CD4-positive, alpha-beta T cell (primary cell): Measurements from ENCODE around the gene SUGT1. TPM values are rescaled to one million over a fixed set of nuclear protein-coding genes. Genes with fewer than 3 reads are reported as not detected.
A peak's percentile ranks its signal among the peaks of the same experiment; 100 is the strongest.

ENCODE experiments used
- ATAC-seq: fragments of 200-7000 bp; cut with Tn5 transposase; one replicate; pipeline ENCODE4 v1.10.0; 2022; ENCODE audit warnings: mild to moderate bottlenecking; ENCODE audit not compliant: poor library complexity
- CTCF ChIA-PET: fragments of 350-600 bp; sonication (Branson Sonifier 250); formaldehyde crosslinking; loops from one replicate; lab custom pipeline; 2021; ENCODE audit warnings: antibody characterized with exemption, inconsistent platforms; lab: Charles Lee
- POLR2A ChIA-PET: fragments of 350-600 bp; sonication (Branson Sonifier 250); formaldehyde crosslinking; loops from one replicate; lab custom pipeline; 2021; ENCODE audit warnings: antibody characterized with exemption, inconsistent platforms; lab: Charles Lee
- DNase-seq, 14 experiments: peaks; one replicate each; pipeline ENCODE4 v3.0.0-alpha.2; 2013 to 2020; ENCODE audit warnings: mixed read lengths in 2 of 14
- H3K27ac ChIP-seq, 2 donors: one replicate each; pipeline versions ENCODE4 v1.5.1 to v1.7.0; 2013; ENCODE audit warnings: low read length in 2 of 2, low read depth in 1 of 2, mild to moderate bottlenecking in 1 of 2
- H3K27me3 ChIP-seq, 2 experiments: 1 replicate in 1 of 2; 2 replicates in 1 of 2; pipeline versions ENCODE4 v1.6.1 to v1.7.0; 2013; ENCODE audit warnings: low read length in 2 of 2, control low read depth in 1 of 2, mild to moderate bottlenecking in 1 of 2, moderate library complexity in 1 of 2; ENCODE audit not compliant: insufficient read depth in 2 of 2, control insufficient read depth in 1 of 2
- H3K36me3 ChIP-seq: one replicate; pipeline ENCODE4 v1.6.1; 2013; ENCODE audit warnings: low read length, control low read depth; ENCODE audit not compliant: insufficient read depth
- H3K4me1 ChIP-seq: one replicate; pipeline ENCODE4 v1.6.1; 2013; ENCODE audit warnings: low read length, control low read depth; ENCODE audit not compliant: insufficient read depth
- H3K4me3 ChIP-seq: one replicate; pipeline ENCODE4 v1.5.1; 2013; ENCODE audit warnings: mild to moderate bottlenecking, low read length, moderate library complexity
- H3K9me3 ChIP-seq, 2 experiments: 1 replicate in 1 of 2; 2 replicates in 1 of 2; pipeline versions ENCODE4 v1.6.1 to v1.7.0; 2013; ENCODE audit warnings: low read length in 2 of 2, mild to moderate bottlenecking in 2 of 2, control low read depth in 1 of 2, moderate library complexity in 1 of 2; ENCODE audit not compliant: control insufficient read depth in 1 of 2, insufficient read depth in 1 of 2
- H3K27ac Mint-ChIP-seq: one replicate; pipeline ENCODE4 v1.8.0; 2020; ENCODE audit warnings: mixed read lengths
- H3K27me3 Mint-ChIP-seq: one replicate; pipeline ENCODE4 v1.8.0; 2021; ENCODE audit warnings: mixed read lengths
- H3K36me3 Mint-ChIP-seq: one replicate; pipeline ENCODE4 v1.8.0; 2021; ENCODE audit warnings: low read depth, mixed read lengths
- H3K4me1 Mint-ChIP-seq: one replicate; pipeline ENCODE4 v1.8.0; 2021; ENCODE audit warnings: low read depth, mixed read lengths
- H3K4me3 Mint-ChIP-seq: one replicate; pipeline ENCODE4 v1.8.0; 2020; ENCODE audit warnings: mild to moderate bottlenecking, mixed read lengths
- H3K9me3 Mint-ChIP-seq: one replicate; pipeline ENCODE4 v1.8.0; 2020; ENCODE audit warnings: mixed read lengths
- intact Hi-C, 2 experiments: fragments of 100-400 bp; cut with DNase I in 1 of 2; cut with micrococcal nuclease in 1 of 2; formaldehyde crosslinking; loops; one replicate each; pipeline versions ENCODE4 v1.15.1 to v1.9.0; 2023 to 2025; cut with DNase I, micrococcal nuclease
- total RNA-seq, 174 experiments: library from RNA in 2 of 174; stranded (reverse) in 2 of 174; gene quantifications; one replicate each; pipeline ENCODE4 v1.2.3 and lab custom pipeline; 2021 to 2026
- TF ChIP-seq, protein P1 (sequence below): fragments of 200-600 bp; IDR thresholded peaks from one replicate; pipeline ENCODE4 v1.8.0; 2022; ENCODE audit warnings: antibody characterized with exemption, mild to moderate bottlenecking

The SUGT1 gene
- total RNA-seq, 2 experiments from 2014 or later, result 18.5 to 20.1 TPM

DNA sequence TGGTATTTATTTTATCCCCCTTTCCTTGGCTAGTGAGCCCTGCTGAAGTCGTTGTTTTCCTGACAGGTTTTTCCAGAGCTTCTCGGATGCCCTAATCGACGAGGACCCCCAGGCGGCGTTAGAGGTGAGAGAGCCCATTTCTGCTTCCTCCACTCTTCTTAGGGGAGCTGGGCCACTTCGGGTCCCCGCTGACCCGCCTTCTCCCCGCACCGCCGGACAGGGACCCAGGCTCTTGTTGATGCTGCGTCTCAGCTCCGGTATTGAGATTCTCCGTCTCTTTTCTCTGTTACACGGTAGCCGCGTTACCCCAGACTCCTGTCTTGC, 306 bp downstream of the SUGT1 start:
- no peaks in the 10 kb centered on the region for H3K27me3 Mint-ChIP-seq
- Histone ChIP-seq H3K27ac (peak overlapping the region; percentile 93 to 97), H3K9me3 (no peaks in the 10 kb centered on the region), H3K4me3 (peak overlapping the region; percentile 85), H3K36me3 (peaks cover 10% of the 10 kb centered on the region), H3K27me3 (no peaks in the 10 kb centered on the region), H3K4me1 (peaks cover 26% of the 10 kb centered on the region)
- ATAC-seq (peak; percentile 18), DNase-seq (no peak)
- POLR2A ChIA-PET, result interaction anchor here (0.8 to 3.6 kb wide), 17 partner anchors 9 to 1200 kb away, joined by 3 to 148 read pairs (median 5); partner anchors contain the start of genes ALG11, CKAP2, HNRNPA1L2 and INTS6
- H3K9me3 Mint-ChIP-seq, result no peaks in the 10 kb centered on the region
- H3K27ac Mint-ChIP-seq, result no peak overlapping the region
- CTCF ChIA-PET, result interaction anchor here (0.6 to 2.8 kb wide), 10 partner anchors 10 to 525 kb away, joined by 3 to 36 read pairs (median 4); partner anchors contain the start of gene VPS36
- H3K36me3 Mint-ChIP-seq, result peaks cover 13% of the 10 kb centered on the region
- H3K4me1 Mint-ChIP-seq, result peaks cover 12% of the 10 kb centered on the region
- intact Hi-C loops, result loop anchor here (1.0 to 10.0 kb wide), 6 partner anchors 36 to 838 kb away; partner anchors contain the start of genes CKAP2 (in 1 of the 2) and VPS36 (in 1 of the 2)
- H3K4me3 Mint-ChIP-seq, result no peak overlapping the region
- TF ChIP-seq, protein P1, sequence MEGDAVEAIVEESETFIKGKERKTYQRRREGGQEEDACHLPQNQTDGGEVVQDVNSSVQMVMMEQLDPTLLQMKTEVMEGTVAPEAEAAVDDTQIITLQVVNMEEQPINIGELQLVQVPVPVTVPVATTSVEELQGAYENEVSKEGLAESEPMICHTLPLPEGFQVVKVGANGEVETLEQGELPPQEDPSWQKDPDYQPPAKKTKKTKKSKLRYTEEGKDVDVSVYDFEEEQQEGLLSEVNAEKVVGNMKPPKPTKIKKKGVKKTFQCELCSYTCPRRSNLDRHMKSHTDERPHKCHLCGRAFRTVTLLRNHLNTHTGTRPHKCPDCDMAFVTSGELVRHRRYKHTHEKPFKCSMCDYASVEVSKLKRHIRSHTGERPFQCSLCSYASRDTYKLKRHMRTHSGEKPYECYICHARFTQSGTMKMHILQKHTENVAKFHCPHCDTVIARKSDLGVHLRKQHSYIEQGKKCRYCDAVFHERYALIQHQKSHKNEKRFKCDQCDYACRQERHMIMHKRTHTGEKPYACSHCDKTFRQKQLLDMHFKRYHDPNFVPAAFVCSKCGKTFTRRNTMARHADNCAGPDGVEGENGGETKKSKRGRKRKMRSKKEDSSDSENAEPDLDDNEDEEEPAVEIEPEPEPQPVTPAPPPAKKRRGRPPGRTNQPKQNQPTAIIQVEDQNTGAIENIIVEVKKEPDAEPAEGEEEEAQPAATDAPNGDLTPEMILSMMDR, result peak; percentile 0

DNA sequence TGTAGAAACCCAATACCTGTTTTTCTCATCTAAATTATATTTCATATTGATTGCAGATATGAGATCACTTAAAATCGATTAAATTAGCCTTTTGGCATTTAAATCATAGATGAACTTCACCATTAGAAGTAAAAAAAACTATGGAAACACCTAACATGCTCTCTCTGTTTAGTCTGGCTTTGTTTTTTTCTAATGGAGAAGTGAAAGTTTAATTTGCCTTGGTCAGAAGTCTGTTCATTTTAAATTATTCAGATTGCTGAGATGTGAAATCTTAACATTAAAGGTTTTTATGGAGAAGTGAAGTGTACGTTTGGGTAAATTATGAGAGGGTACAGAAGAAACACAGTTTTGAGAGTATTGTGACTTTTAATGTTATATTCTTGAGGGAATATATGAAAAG, 6.7 kb downstream of the SUGT1 start:
- no peaks in the 10 kb centered on the region for H3K9me3 Mint-ChIP-seq
- H3K4me1 Mint-ChIP-seq, result no peaks in the 10 kb centered on the region
- CTCF ChIA-PET, result no interaction called here
- peaks cover 8% of the 10 kb centered on the region for H3K4me1 ChIP-seq
- POLR2A ChIA-PET, result no interaction called here
- H3K27me3 Mint-ChIP-seq, result no peaks in the 10 kb centered on the region
- ATAC-seq (no peak), DNase-seq (no peak)
- peaks cover 55% of the 10 kb centered on the region for H3K36me3 ChIP-seq
- peaks cover 52% of the 10 kb centered on the region for H3K36me3 Mint-ChIP-seq
- H3K27ac ChIP-seq, result no peak overlapping the region
- H3K4me3 Mint-ChIP-seq, result no peak overlapping the region
- no peak overlapping the region for H3K27ac Mint-ChIP-seq
- H3K4me3 ChIP-seq, result no peak overlapping the region
- no peaks in the 10 kb centered on the region for H3K27me3 ChIP-seq
- TF ChIP-seq, protein P1, result no peak
- intact Hi-C loops, result loop anchor here in 1 of 2 experiments (10.0 kb wide), 2 partner anchors 655 to 845 kb away; no protein-coding TSS in a partner anchor
- H3K9me3 ChIP-seq, result no peaks in the 10 kb centered on the region

DNA sequence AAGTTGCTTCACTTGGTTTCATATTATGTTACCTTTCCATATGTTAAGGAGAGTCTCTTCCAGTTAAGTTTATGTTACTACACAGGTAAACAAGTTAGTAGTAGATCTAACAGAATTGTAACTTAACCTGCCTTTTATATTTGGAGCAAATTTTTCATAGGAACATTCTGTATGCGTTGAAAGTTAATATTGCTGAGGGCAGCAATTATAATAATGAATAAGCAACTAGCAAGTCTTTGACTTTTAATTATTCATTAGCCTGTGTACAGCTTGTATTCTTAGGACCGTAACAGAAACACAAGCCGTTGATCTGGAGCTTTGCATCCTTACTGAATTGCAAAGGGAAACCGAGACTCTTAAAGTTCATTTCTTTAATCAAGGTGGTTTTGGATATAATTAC, 11.6 kb downstream of the SUGT1 start:
- H3K4me3 ChIP-seq, result no peak overlapping the region
- H3K36me3 ChIP-seq, result peaks cover 79% of the 10 kb centered on the region
- Mint-ChIP-seq H3K36me3 (peaks cover 92% of the 10 kb centered on the region), H3K4me3 (no peak overlapping the region), H3K9me3 (no peaks in the 10 kb centered on the region), H3K27ac (no peak overlapping the region), H3K4me1 (no peaks in the 10 kb centered on the region), H3K27me3 (no peaks in the 10 kb centered on the region)
- ATAC-seq (no peak), DNase-seq (no peak)
- H3K9me3 ChIP-seq, result no peaks in the 10 kb centered on the region
- H3K27ac ChIP-seq, result no peak overlapping the region
- POLR2A ChIA-PET, result interaction anchor here (2.4 kb wide), 1 partner anchor 11 kb away, joined by 24 read pairs; the partner anchor contains the start of gene SUGT1
- TF ChIP-seq, protein P1, result no peak
- intact Hi-C loops, result no loop called here
- CTCF ChIA-PET, result interaction anchor here (5.7 kb wide), 1 partner anchor 12 kb away, joined by 36 read pairs; the partner anchor contains the start of gene SUGT1
- no peaks in the 10 kb centered on the region for H3K27me3 ChIP-seq
- no peaks in the 10 kb centered on the region for H3K4me1 ChIP-seq
